ENCODE results near the gene COL23A1.

The COL23A1 gene

GRCh38 chr5:178204182-178204934 lies 385.8 kb downstream of the COL23A1 start, which contains the start of gene HNRNPAB (continued):
- TF ChIP-seq ZBTB8A (tag by site-specific recombination; IDR thresholded peaks at IDR 0.05): peak; percentile 93
- peak; percentile 52; the same call in 1 of the 2 replicates for TF ChIP-seq FEZF1 (tag by site-specific recombination; IDR thresholded peaks at IDR 0.05)
- TF ChIP-seq ZNF433 (tag by site-specific recombination; IDR thresholded peaks at IDR 0.05; ENCODE audit: low read depth): no peak
- peak; percentile 63 for TF ChIP-seq ZNF843 (tag by site-specific recombination; IDR thresholded peaks at IDR 0.05)
- 0 out of 2 replicates have a peak, but pooled peaks have one; percentile 59 for TF ChIP-seq ZNF341 (tag by site-specific recombination; IDR thresholded peaks at IDR 0.05; ENCODE audit: low read depth)
- 0 out of 2 replicates have a peak, but pooled peaks have one; percentile 35 for TF ChIP-seq ZNF837 (tag by site-specific recombination; IDR thresholded peaks at IDR 0.05)
- TF ChIP-seq KLF9 (tag by site-specific recombination; IDR thresholded peaks at IDR 0.05; ENCODE audit: low read depth): peak; percentile 13; the same call in 1 of the 2 replicates
- TF ChIP-seq ZNF112 (tag by site-specific recombination; IDR thresholded peaks at IDR 0.05): no peak
- no peak for TF ChIP-seq HOXD13 (CRISPR knock-in tag; IDR thresholded peaks at IDR 0.05; ENCODE audit: borderline replicate concordance)
- TF ChIP-seq, protein P1, sequence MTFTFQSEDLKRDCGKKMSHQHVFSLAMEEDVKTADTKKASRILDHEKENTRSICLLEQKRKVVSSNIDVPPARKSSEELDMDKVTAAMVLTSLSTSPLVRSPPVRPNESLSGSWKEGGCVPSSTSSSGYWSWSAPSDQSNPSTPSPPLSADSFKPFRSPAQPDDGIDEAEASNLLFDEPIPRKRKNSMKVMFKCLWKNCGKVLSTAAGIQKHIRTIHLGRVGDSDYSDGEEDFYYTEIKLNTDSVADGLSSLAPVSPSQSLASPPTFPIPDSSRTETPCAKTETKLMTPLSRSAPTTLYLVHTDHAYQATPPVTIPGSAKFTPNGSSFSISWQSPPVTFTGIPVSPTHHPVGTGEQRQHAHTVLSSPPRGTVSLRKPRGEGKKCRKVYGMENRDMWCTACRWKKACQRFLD (tag by site-specific recombination; IDR thresholded peaks at IDR 0.05): peak; percentile 89
- TF ChIP-seq ZNF391 (tag by site-specific recombination; IDR thresholded peaks at IDR 0.05; ENCODE audit: borderline replicate concordance, low read depth): peak; percentile 75; the same call in 1 of the 2 replicates
- TF ChIP-seq SCRT1 (tag by site-specific recombination; IDR thresholded peaks at IDR 0.05; ENCODE audit: borderline replicate concordance): no peak
- TF ChIP-seq ZSCAN23 (tag by site-specific recombination; IDR thresholded peaks at IDR 0.05): no peak
- TF ChIP-seq YY1 (tag by site-specific recombination; IDR thresholded peaks at IDR 0.05): peak; percentile 75
- TF ChIP-seq ZNF629 (tag by site-specific recombination; IDR thresholded peaks at IDR 0.05): peak; percentile 54
- TF ChIP-seq ZNF626 (tag by site-specific recombination; IDR thresholded peaks at IDR 0.05): no peak
- no peak for TF ChIP-seq ZNF548 (tag by site-specific recombination; IDR thresholded peaks at IDR 0.05)
- TF ChIP-seq ZNF19 (tag by site-specific recombination; IDR thresholded peaks at IDR 0.05; ENCODE audit: low read depth): no peak
- TF ChIP-seq, protein P2, sequence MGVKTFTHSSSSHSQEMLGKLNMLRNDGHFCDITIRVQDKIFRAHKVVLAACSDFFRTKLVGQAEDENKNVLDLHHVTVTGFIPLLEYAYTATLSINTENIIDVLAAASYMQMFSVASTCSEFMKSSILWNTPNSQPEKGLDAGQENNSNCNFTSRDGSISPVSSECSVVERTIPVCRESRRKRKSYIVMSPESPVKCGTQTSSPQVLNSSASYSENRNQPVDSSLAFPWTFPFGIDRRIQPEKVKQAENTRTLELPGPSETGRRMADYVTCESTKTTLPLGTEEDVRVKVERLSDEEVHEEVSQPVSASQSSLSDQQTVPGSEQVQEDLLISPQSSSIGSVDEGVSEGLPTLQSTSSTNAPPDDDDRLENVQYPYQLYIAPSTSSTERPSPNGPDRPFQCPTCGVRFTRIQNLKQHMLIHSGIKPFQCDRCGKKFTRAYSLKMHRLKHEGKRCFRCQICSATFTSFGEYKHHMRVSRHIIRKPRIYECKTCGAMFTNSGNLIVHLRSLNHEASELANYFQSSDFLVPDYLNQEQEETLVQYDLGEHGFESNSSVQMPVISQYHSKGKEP (tag by site-specific recombination; IDR thresholded peaks at IDR 0.05): no peak
- peak; percentile 83 for TF ChIP-seq SP7 (tag by site-specific recombination; IDR thresholded peaks at IDR 0.05)
- TF ChIP-seq ZNF585B (tag by site-specific recombination; IDR thresholded peaks at IDR 0.05): no peak
- TF ChIP-seq, protein P3, sequence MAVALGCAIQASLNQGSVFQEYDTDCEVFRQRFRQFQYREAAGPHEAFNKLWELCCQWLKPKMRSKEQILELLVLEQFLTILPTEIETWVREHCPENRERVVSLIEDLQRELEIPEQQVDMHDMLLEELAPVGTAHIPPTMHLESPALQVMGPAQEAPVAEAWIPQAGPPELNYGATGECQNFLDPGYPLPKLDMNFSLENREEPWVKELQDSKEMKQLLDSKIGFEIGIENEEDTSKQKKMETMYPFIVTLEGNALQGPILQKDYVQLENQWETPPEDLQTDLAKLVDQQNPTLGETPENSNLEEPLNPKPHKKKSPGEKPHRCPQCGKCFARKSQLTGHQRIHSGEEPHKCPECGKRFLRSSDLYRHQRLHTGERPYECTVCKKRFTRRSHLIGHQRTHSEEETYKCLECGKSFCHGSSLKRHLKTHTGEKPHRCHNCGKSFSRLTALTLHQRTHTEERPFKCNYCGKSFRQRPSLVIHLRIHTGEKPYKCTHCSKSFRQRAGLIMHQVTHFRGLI (tag by site-specific recombination; IDR thresholded peaks at IDR 0.05): peak; percentile 8; the same call in 1 of the 2 replicates
- TF ChIP-seq ZNF214 (tag by site-specific recombination; IDR thresholded peaks at IDR 0.05; ENCODE audit: borderline replicate concordance): no peak
- TF ChIP-seq HIC1 (tag by site-specific recombination; IDR thresholded peaks at IDR 0.05): peak; percentile 41; the same call in 1 of the 2 replicates
- TF ChIP-seq ZNF24 (tag by site-specific recombination; IDR thresholded peaks at IDR 0.05): peak; percentile 62; the same call in 1 of the 2 replicates
- peak; percentile 100 for TF ChIP-seq PBX3 (CRISPR knock-in tag; IDR thresholded peaks at IDR 0.05)
- TF ChIP-seq SP2 (tag by site-specific recombination; IDR thresholded peaks at IDR 0.05): peak; percentile 97
- TF ChIP-seq YY2 (tag by site-specific recombination; IDR thresholded peaks at IDR 0.05): peak; percentile 91
- peak; percentile 65 for TF ChIP-seq KLF17 (tag by site-specific recombination; IDR thresholded peaks at IDR 0.05)
- TF ChIP-seq ZEB2 (tag by site-specific recombination; IDR thresholded peaks at IDR 0.05): peak; percentile 71; the same call in 1 of the 2 replicates

All from HEK293 (cell line).